Mesothelial cell of epicardium (in vitro differentiated cells): ENCODE results near the gene OR10H2. TPM values are rescaled to one million over a fixed set of nuclear protein-coding genes. Genes with fewer than 3 reads are reported as not detected.
"Not testable (repeated sequence)": the region's sequence is repeated elsewhere in the genome, so short reads cannot be mapped to it uniquely, and the experiment has no call there.

Experiments used
- DNase-seq, 2 experiments: peaks; one replicate each; pipeline ENCODE4 v3.0.0; 2021; ENCODE audit warnings: low spot score in 2 of 2; ENCODE audit not compliant: unreplicated experiment in 2 of 2
- H3K27ac Mint-ChIP-seq: 2 replicates; pipeline ENCODE4 v1.8.0; 2021; ENCODE audit warnings: mixed read lengths
- H3K27me3 Mint-ChIP-seq: 2 replicates; pipeline ENCODE4 v1.8.0; 2021; ENCODE audit warnings: low read depth, mixed read lengths
- H3K36me3 Mint-ChIP-seq: 2 replicates; pipeline ENCODE4 v1.8.0; 2021; ENCODE audit warnings: mixed read lengths
- H3K4me1 Mint-ChIP-seq: 2 replicates; pipeline ENCODE4 v1.8.0; 2021; ENCODE audit warnings: mixed read lengths
- H3K4me3 Mint-ChIP-seq: 2 replicates; pipeline ENCODE4 v1.8.0; 2021; ENCODE audit warnings: mild to moderate bottlenecking, moderate library complexity, mixed read lengths
- H3K9me3 Mint-ChIP-seq: 2 replicates; pipeline ENCODE4 v1.8.0; 2021; ENCODE audit warnings: mixed read lengths
- total RNA-seq: library from RNA; stranded (reverse); gene quantifications from 3 replicates; pipeline ENCODE4 v1.2.1, GENCODE V29; 2021
- TF ChIP-seq, protein P1 (sequence below): fragments of 200-600 bp; sonication (generic); IDR thresholded peaks from one replicate; pipeline ENCODE4 v1.5.0; 2021; ENCODE audit warnings: antibody characterized with exemption; ENCODE audit not compliant: unreplicated experiment

Gene OR10H2
- total RNA-seq, 1 donor from 2014 or later, result not detected

DNA sequence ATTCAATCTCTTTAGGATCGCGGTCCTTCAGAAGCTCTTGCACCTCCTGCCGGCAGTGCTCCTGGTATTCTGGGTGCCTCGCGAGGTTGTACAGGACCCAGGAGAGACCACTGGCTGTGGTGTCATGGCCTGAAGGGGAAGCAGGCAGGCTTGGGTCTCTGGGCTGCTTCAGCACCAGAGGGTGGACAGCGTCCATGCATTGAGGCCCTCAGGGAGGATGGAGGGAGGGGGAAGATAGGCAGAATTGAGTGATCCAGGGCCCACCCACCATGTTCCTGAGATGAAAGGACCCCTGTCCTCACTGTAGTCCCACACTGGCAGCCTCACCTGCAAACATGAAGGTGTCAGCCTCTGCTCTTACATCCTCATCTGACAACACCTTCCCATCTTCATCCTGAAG, 41.8 kb downstream of the OR10H2 start:
- H3K4me1 Mint-ChIP-seq, result no peaks in the 10 kb centered on the region
- no peak overlapping the region for H3K4me3 Mint-ChIP-seq
- H3K27ac Mint-ChIP-seq, result no peak overlapping the region
- H3K36me3 Mint-ChIP-seq, result peaks cover 4% of the 10 kb centered on the region
- H3K9me3 Mint-ChIP-seq, result peaks cover 81% of the 10 kb centered on the region
- no peaks in the 10 kb centered on the region for H3K27me3 Mint-ChIP-seq
- TF ChIP-seq, protein P1, sequence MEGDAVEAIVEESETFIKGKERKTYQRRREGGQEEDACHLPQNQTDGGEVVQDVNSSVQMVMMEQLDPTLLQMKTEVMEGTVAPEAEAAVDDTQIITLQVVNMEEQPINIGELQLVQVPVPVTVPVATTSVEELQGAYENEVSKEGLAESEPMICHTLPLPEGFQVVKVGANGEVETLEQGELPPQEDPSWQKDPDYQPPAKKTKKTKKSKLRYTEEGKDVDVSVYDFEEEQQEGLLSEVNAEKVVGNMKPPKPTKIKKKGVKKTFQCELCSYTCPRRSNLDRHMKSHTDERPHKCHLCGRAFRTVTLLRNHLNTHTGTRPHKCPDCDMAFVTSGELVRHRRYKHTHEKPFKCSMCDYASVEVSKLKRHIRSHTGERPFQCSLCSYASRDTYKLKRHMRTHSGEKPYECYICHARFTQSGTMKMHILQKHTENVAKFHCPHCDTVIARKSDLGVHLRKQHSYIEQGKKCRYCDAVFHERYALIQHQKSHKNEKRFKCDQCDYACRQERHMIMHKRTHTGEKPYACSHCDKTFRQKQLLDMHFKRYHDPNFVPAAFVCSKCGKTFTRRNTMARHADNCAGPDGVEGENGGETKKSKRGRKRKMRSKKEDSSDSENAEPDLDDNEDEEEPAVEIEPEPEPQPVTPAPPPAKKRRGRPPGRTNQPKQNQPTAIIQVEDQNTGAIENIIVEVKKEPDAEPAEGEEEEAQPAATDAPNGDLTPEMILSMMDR, result no peak
- no peak for DNase-seq

DNA sequence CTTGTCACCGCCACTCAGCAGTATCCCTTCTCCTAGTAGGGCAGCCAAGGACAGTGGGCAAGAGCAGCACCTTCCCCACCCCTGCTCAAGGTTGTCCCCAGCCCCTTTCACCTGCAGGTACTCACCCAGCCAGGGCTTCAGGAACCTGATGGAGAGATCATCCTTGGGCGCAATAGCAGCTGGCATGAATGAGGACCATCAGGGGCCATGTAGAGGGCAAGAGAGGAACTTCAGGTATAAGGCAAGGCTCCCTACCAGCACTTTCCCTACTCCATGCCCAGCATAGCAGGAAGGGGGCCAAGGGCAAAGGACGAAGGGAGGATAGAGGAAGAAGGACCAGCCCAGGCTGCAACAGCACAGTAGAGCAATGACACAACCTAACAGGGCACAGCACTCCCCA, 46.3 kb downstream of the OR10H2 start:
- H3K27ac Mint-ChIP-seq, H3K4me1 Mint-ChIP-seq, H3K27me3 Mint-ChIP-seq, H3K36me3 Mint-ChIP-seq, H3K4me3 Mint-ChIP-seq, DNase-seq: not testable (repeated sequence)
- peaks cover 77% of the 10 kb centered on the region for H3K9me3 Mint-ChIP-seq

DNA sequence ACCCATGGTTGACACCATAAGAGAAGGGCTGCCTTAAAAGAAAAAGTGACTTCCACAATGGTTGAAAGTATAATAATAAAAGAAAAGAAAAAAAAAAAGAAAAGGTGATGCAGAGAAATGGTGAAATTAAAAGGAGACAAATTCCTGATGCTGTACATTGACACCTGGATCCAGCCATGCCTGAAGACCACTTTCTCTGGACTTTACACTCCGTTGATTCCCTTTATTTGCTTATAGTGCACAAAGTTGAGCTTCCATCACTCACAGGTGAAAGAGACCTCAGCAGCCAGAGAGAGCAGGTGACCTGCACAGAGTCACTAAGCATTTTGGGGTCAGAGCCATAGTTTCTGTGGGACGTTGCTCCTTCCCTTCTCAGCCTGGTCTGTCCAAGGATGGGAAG, 47.4 kb downstream of the OR10H2 start:
- peaks cover 1% of the 10 kb centered on the region for H3K36me3 Mint-ChIP-seq
- TF ChIP-seq, protein P1, result no peak
- H3K27ac Mint-ChIP-seq, result no peak overlapping the region
- no peak for DNase-seq
- no peak overlapping the region for H3K4me3 Mint-ChIP-seq
- H3K9me3 Mint-ChIP-seq, result peaks cover 70% of the 10 kb centered on the region
- H3K4me1 Mint-ChIP-seq, result no peaks in the 10 kb centered on the region
- no peaks in the 10 kb centered on the region for H3K27me3 Mint-ChIP-seq

DNA sequence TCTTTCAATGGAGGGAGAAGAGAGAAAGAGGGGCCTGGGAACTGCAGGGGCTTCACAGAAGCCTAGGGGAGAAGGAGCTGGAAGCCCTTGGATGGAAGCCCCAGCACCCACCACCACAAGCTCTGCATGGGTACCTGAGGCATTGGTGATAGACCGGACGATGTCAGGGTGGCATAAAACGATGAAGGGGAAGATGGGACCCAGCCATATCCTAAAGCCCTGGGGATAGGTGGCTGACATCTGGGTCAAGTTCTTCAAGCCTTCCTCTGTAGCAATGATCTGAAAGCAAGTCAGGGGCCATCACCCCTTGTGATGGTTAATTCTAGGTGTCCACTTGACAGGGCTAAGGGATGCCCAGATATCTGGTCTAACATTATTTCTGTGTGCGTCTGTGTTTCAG, 48.4 kb downstream of the OR10H2 start:
- Mint-ChIP-seq H3K4me3 (no peak overlapping the region), H3K4me1 (no peaks in the 10 kb centered on the region), H3K36me3 (no peaks in the 10 kb centered on the region), H3K27me3 (no peaks in the 10 kb centered on the region), H3K27ac (no peak overlapping the region), H3K9me3 (peaks cover 68% of the 10 kb centered on the region)
- no peak for DNase-seq
- TF ChIP-seq, protein P1, result no peak

DNA sequence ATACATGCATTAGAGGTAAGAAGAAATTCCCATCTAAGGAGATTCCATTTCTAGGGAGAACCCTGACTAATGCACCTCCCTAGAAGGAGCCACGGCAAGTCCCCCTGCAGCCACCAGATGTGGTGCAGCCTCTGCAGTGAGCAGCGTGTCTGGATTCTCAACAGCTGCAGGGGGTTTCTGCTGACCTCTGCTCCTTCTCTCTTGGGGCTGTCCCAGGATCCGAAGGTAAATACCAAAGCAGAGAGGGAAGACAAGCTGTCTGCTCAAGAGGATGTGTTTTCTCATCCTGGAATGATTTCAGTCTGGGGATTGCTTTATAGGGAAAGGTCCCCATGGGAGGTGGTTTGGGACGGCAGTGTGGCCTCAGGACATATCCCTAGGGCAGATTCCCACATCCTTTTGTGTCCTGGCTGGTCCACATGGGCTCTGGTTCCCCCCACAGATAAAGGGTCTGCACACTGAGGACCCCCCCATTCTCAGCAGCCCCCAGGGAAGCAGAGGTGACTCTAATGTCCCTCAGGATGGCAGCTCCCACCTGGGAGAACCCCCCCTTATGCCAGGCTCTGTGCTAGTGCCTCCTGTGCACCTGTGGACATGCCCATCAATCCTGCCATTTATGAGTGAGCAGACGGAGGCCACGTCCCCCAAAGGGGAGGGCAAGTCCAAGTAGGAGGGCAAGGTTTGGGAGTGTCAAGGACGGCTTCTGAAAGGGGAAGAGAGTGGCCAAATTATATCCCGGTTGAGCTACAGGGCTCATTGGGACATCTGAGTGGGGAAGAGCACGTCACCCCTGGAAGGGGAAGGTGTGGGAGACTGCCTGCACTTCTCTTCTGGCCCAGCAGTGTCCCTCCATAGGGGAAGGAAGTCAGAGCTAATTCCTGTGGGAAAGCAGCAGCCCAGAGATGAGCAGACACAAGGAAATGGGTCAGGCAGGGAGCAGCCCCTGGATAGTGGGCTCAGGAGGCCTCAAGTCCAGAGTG, 49.5 kb downstream of the OR10H2 start:
- H3K4me3 Mint-ChIP-seq, result no peak overlapping the region
- H3K27ac Mint-ChIP-seq, result no peak overlapping the region
- H3K9me3 Mint-ChIP-seq, result peaks cover 66% of the 10 kb centered on the region
- H3K27me3 Mint-ChIP-seq, result no peaks in the 10 kb centered on the region
- TF ChIP-seq, protein P1, result no peak
- no peaks in the 10 kb centered on the region for H3K36me3 Mint-ChIP-seq
- H3K4me1 Mint-ChIP-seq, result no peaks in the 10 kb centered on the region
- DNase-seq, result no peak

Other genes with a start within 250 kb of the OR10H2 start
- not detected in 3 replicates for gene PGLYRP2, start 248.5 kb upstream of the OR10H2 start, total RNA-seq
- gene CYP4F22, start 219.5 kb upstream of the OR10H2 start, total RNA-seq, result not detected in 3 replicates
- not detected in 3 replicates for gene CYP4F8, start 112.8 kb upstream of the OR10H2 start, total RNA-seq
- not detected in 3 replicates for gene CYP4F3, start 87.1 kb upstream of the OR10H2 start, total RNA-seq
- not detected in 3 replicates for gene CYP4F12, start 54.9 kb upstream of the OR10H2 start, total RNA-seq
- gene OR10H3, start 10.0 kb downstream of the OR10H2 start, total RNA-seq, result not detected in 3 replicates
- gene OR10H5, start 59.6 kb downstream of the OR10H2 start, total RNA-seq, result not detected in 3 replicates
- gene OR10H1, start 87.6 kb downstream of the OR10H2 start, total RNA-seq, result 0.04 TPM in 1 of 3 replicates, not detected in the others
- gene CYP4F2, start 170.1 kb downstream of the OR10H2 start, total RNA-seq, result not detected in 3 replicates
- gene CYP4F11, start 206.5 kb downstream of the OR10H2 start, total RNA-seq, result not detected in 3 replicates
- gene OR10H4, start 221.0 kb downstream of the OR10H2 start, total RNA-seq, result not detected in 3 replicates